K562 (cell line): ENCODE results near the gene GNAI3. TPM values are rescaled to one million over a fixed set of nuclear protein-coding genes. Genes with fewer than 3 reads are reported as not detected.

Experiments used
- AFF1 ChIP-seq, 2 experiments: fragments of 450-650 bp; IDR thresholded peaks; 2 replicates each; pipeline ENCODE4 v1.6.1; 2018; ENCODE audit warnings: mild to moderate bottlenecking in 2 of 2, low read depth in 1 of 2; ENCODE audit not compliant: partially characterized antibody in 2 of 2
- CBFB ChIP-seq: sonication (generic); formaldehyde crosslinking; IDR thresholded peaks from 2 replicates; pipeline ENCODE4 v1.4.0; 2020; ENCODE audit warnings: mild to moderate bottlenecking, missing genetic modification reagents
- CREM ChIP-seq: IDR thresholded peaks from 2 replicates; pipeline ENCODE4 v1.6.1; 2014; ENCODE audit warnings: antibody characterized with exemption, low read depth
- LEF1 ChIP-seq: fragments of 450-650 bp; IDR thresholded peaks from 2 replicates; pipeline ENCODE4 v1.6.1; 2016; ENCODE audit warnings: mild to moderate bottlenecking
- MGA ChIP-seq: fragments of 450-650 bp; IDR thresholded peaks from 2 replicates; pipeline ENCODE4 v1.6.1; 2016; ENCODE audit warnings: mild to moderate bottlenecking, moderate library complexity
- NCOA4 ChIP-seq: fragments of 450-650 bp; IDR thresholded peaks from 2 replicates; pipeline ENCODE4 v1.6.1; 2018; ENCODE audit warnings: mild to moderate bottlenecking; ENCODE audit not compliant: partially characterized antibody
- PTBP1 ChIP-seq: fragments of 200-400 bp; formaldehyde crosslinking; IDR thresholded peaks from 2 replicates; pipeline ENCODE4 v1.6.1; 2017; ENCODE audit warnings: low read depth, low read length
- RBM39 ChIP-seq: fragments of 200-400 bp; formaldehyde crosslinking; optimal IDR thresholded peaks from 2 replicates; pipeline ENCODE3; 2018; ENCODE audit warnings: low read depth, low read length
- SMARCA4 ChIP-seq: fragments of 450-650 bp; IDR thresholded peaks from 2 replicates; pipeline ENCODE4 v1.6.1; 2016
- polyA plus RNA-seq, 8 experiments: library from polyadenylated mRNA; depleted of rRNA in 4 of 8; stranded (reverse) in 5 of 8; unstranded in 3 of 8; fragments of >200 nt; fragmentation: Nextera tagmentation in 2 of 8; fragmentation: Illumina TruSeq in 1 of 8; extraction: Ambion mirVana in 2 of 8; extraction: Trizol in 1 of 8; gene quantifications; 2 replicates each; pipeline versions ENCODE4 v1.2.1 to v1.2.3, GENCODE V29; 2011 to 2014; ENCODE audit warnings: inconsistent platforms in 1 of 8, missing spikeins in 1 of 8
- total RNA-seq, 7 experiments: library from RNA; depleted of rRNA in 6 of 7; stranded (reverse); fragments of >200 nt in 6 of 7; fragmentation: Illumina TruSeq in 2 of 7; extraction: Trizol in 2 of 7; gene quantifications; 2 replicates each; pipeline versions ENCODE4 v1.2.1 to v1.2.3, GENCODE V29; 2011 to 2021; ENCODE audit warnings: low replicate concordance in 1 of 7
- TF ChIP-seq, protein P1 (sequence below): fragments of 450-650 bp; formaldehyde crosslinking; IDR thresholded peaks from 2 replicates; pipeline ENCODE4 v1.4.0; 2020; ENCODE audit warnings: mild to moderate bottlenecking, moderate library complexity

The GNAI3 gene
- total and polyA plus RNA-seq, 9 of the 15 experiments (the other 6 are each of a cell fraction or from before 2014, with no cell fraction given): 6.3 to 13.2 (median 8.9) TPM

DNA sequence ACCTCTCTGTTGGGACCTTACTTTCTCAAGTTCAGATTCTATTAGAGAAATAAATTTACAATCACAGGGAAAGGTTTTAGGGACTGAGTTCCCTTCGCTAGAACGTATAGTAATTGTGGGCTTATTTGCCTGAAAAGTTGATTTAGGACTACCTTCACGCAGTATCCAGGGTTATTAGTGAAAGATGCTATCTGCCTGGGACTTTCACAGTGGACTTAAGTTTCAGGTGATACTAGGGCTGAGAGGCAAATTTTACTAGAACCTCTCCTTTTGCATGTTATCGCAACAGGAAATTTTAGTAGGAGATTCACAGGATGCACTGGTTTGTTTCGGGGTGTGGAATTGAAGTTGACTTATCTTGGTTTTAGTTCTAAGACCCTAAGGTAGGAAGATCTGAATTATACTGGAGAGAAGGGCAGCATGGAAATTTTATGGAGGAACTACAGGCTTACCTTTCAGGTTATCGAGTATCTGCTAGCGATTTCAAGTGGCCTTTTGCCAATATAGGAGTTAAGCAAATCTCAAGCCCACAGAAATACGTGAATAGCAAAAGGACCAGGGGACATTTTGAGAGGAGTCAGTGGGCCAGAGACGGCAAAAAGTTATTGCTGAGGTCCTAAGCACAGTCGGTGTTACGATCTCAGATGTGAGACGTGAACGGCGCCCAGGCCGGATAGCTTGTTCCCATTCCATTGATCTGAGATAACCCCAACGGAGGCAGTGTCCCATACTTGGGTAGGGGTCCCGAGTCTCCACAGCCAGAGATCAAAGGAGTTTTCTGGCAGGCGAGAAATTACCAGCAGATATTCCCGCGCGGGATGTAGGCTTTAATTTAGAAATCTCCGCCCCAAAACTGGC is 723 bp upstream of the GNAI3 start (continued):
- TF ChIP-seq MGA (no peak), CBFB (CRISPR knock-in tag) (no peak), PTBP1 (no peak), NCOA4 (no peak), SMARCA4 (0 out of 2 replicates have a peak, but pooled peaks have one; percentile 39), RBM39 (no peak), LEF1 (peak; percentile 60; the same call in 1 of the 2 replicates), AFF1 (IDR thresholded peaks at IDR 0.05; ENCODE audit: low read depth in 1 of 2, partially characterized antibody in 2 of 2) (peak in 1 of 2 experiments; percentile 29), CREM (no peak)
- TF ChIP-seq, protein P1, sequence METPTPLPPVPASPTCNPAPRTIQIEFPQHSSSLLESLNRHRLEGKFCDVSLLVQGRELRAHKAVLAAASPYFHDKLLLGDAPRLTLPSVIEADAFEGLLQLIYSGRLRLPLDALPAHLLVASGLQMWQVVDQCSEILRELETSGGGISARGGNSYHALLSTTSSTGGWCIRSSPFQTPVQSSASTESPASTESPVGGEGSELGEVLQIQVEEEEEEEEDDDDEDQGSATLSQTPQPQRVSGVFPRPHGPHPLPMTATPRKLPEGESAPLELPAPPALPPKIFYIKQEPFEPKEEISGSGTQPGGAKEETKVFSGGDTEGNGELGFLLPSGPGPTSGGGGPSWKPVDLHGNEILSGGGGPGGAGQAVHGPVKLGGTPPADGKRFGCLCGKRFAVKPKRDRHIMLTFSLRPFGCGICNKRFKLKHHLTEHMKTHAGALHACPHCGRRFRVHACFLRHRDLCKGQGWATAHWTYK (CRISPR knock-in tag): no peak
